Endothelial cell of umbilical vein (primary cell): Measurements from ENCODE around the gene NTF4. TPM values are rescaled to one million over a fixed set of nuclear protein-coding genes. Genes with fewer than 3 reads are reported as not detected.

Source experiments
- BruUV-seq: library from RNA; stranded (reverse); fragments of 400-500 nt; replicated peaks from 2 replicates; lab custom pipeline; 2021; lab: Mats Ljungman, UMichigan
- CTCF ChIA-PET: fragments of 300-600, 350-600 bp; sonication (Branson Sonifier 250); formaldehyde crosslinking; loops from one replicate; lab custom pipeline; 2021; ENCODE audit warnings: antibody characterized with exemption, inconsistent platforms; lab: Charles Lee
- POLR2A ChIA-PET: fragments of 300-600, 350-600 bp; sonication (Branson Sonifier 250); formaldehyde crosslinking; loops from one replicate; lab custom pipeline; 2021; ENCODE audit warnings: antibody characterized with exemption, inconsistent platforms; lab: Charles Lee
- DNase-seq: peaks from one replicate; pipeline ENCODE4 v3.0.0-alpha.2; 2011; ENCODE audit warnings: low read depth, low spot score
- FAIRE-seq: peaks from 2 replicates; lab custom pipeline; 2011; peaks lifted over from hg19 to GRCh38; lab: Jason Lieb, UNC
- H2AFZ ChIP-seq: 2 replicates; pipeline ENCODE4 v1.6.0; 2012; ENCODE audit warnings: low read depth, low read length, control low read depth, inconsistent platforms
- H3K27ac ChIP-seq: 2 replicates; pipeline ENCODE4 v1.5.1; 2011; ENCODE audit warnings: low read depth, mild to moderate bottlenecking, control low read depth, low read length, moderate library complexity; ENCODE audit not compliant: insufficient read depth
- H3K27me3 ChIP-seq, 2 experiments: 2 replicates each; pipeline versions ENCODE4 v1.6.0 to v1.6.1; 2011; ENCODE audit warnings: low read length in 2 of 2, mixed read lengths in 1 of 2; ENCODE audit not compliant: control insufficient read depth in 2 of 2, insufficient read depth in 2 of 2
- H3K36me3 ChIP-seq, 2 experiments: 2 replicates in 1 of 2; 3 replicates in 1 of 2; pipeline ENCODE4 v1.5.1; 2011; ENCODE audit warnings: low read length in 2 of 2, mild to moderate bottlenecking in 1 of 2, moderate library complexity in 1 of 2; ENCODE audit not compliant: control insufficient read depth in 2 of 2, insufficient read depth in 2 of 2; ENCODE audit errors: extremely low read depth in 1 of 2
- H3K4me1 ChIP-seq: 3 replicates; pipeline ENCODE4 v1.5.1; 2011; ENCODE audit warnings: mild to moderate bottlenecking, low read length; ENCODE audit not compliant: control insufficient read depth, insufficient read depth; ENCODE audit errors: extremely low read depth
- H3K4me2 ChIP-seq: 2 replicates; pipeline ENCODE4 v1.6.1; 2011; ENCODE audit warnings: low read length, control low read depth, mixed read lengths; ENCODE audit not compliant: insufficient read depth
- H3K4me3 ChIP-seq, 3 experiments: fragments of 200-600 bp in 1 of 3; sonication (generic), shearing (Covaris generic) in 1 of 3; replicated peaks in 1 of 3; 2 replicates each; pipeline ENCODE4 v1.5.1; 2011 to 2016; ENCODE audit warnings: control low read depth in 3 of 3, low read length in 3 of 3, mild to moderate bottlenecking in 2 of 3, inconsistent platforms in 1 of 3, low read depth in 1 of 3, moderate library complexity in 1 of 3; ENCODE audit not compliant: insufficient read depth in 1 of 3
- H3K79me2 ChIP-seq: 2 replicates; pipeline ENCODE4 v1.6.0; 2012; ENCODE audit warnings: low read length, inconsistent platforms; ENCODE audit not compliant: control insufficient read depth, insufficient read depth
- H3K9ac ChIP-seq: replicated peaks from 2 replicates; pipeline ENCODE3; 2011; ENCODE audit warnings: low read length, control low read depth; ENCODE audit not compliant: insufficient read depth; ENCODE audit errors: extremely low read depth
- H3K9me1 ChIP-seq: replicated peaks from 3 replicates; pipeline ENCODE4 v1.6.0; 2011; ENCODE audit warnings: mild to moderate bottlenecking, low read length; ENCODE audit not compliant: control insufficient read depth, insufficient read depth; ENCODE audit errors: extremely low read depth
- H3K9me3 ChIP-seq: replicated peaks from 2 replicates; pipeline ENCODE4 v1.5.1; 2012; ENCODE audit warnings: low read length, inconsistent platforms; ENCODE audit not compliant: control insufficient read depth, insufficient read depth
- H4K20me1 ChIP-seq: replicated peaks from 2 replicates; pipeline ENCODE3; 2011; ENCODE audit warnings: mild to moderate bottlenecking, low read length; ENCODE audit not compliant: control insufficient read depth, insufficient read depth; ENCODE audit errors: extremely low read depth
- MYC ChIP-seq: IDR thresholded peaks from one replicate; pipeline ENCODE4 v1.6.1; 2011; ENCODE audit warnings: mild to moderate bottlenecking, low read depth, low read length
- dilution Hi-C: fragments of 300-500 bp; cut with MboI; formaldehyde crosslinking; loops from one replicate; pipeline ENCODE4 v1.15.0; 2019; ENCODE audit warnings: low sequenced_read_pairs; ENCODE audit not compliant: extremely low pct_ligation_motif_present
- intact Hi-C: fragments of 100-400 bp; cut with micrococcal nuclease; formaldehyde crosslinking; loops from one replicate; pipeline ENCODE4 v1.10.0; 2022
- polyA plus RNA-seq, 4 experiments: library from polyadenylated mRNA; depleted of rRNA in 3 of 4; stranded (reverse) in 3 of 4; unstranded in 1 of 4; fragments of >200 nt; gene quantifications; 2 replicates each; pipeline versions ENCODE4 v1.2.1 to v1.2.3, GENCODE V29; 2011 to 2012; ENCODE audit warnings: missing spikeins in 1 of 4
- total RNA-seq: library from RNA; stranded (reverse); gene quantifications from 2 replicates; pipeline ENCODE4 v1.2.3, GENCODE V29; 2021
- TF ChIP-seq, protein P1 (sequence below), 2 donors: IDR thresholded peaks; 1 replicate in 1 of 2; 2 replicates in 1 of 2; pipeline ENCODE4 v1.5.1; 2011; ENCODE audit warnings: low read length in 2 of 2, mild to moderate bottlenecking in 2 of 2, moderate library complexity in 2 of 2, control low read depth in 1 of 2, inconsistent platforms in 1 of 2, low read depth in 1 of 2; ENCODE audit not compliant: insufficient read depth in 1 of 2; ENCODE audit errors: extremely low read depth in 1 of 2

NTF4 gene
- total and polyA plus RNA-seq, 2 donors (not counting 3 experiments of a cell fraction or from before 2014, with no cell fraction given) = not detected

DNA sequence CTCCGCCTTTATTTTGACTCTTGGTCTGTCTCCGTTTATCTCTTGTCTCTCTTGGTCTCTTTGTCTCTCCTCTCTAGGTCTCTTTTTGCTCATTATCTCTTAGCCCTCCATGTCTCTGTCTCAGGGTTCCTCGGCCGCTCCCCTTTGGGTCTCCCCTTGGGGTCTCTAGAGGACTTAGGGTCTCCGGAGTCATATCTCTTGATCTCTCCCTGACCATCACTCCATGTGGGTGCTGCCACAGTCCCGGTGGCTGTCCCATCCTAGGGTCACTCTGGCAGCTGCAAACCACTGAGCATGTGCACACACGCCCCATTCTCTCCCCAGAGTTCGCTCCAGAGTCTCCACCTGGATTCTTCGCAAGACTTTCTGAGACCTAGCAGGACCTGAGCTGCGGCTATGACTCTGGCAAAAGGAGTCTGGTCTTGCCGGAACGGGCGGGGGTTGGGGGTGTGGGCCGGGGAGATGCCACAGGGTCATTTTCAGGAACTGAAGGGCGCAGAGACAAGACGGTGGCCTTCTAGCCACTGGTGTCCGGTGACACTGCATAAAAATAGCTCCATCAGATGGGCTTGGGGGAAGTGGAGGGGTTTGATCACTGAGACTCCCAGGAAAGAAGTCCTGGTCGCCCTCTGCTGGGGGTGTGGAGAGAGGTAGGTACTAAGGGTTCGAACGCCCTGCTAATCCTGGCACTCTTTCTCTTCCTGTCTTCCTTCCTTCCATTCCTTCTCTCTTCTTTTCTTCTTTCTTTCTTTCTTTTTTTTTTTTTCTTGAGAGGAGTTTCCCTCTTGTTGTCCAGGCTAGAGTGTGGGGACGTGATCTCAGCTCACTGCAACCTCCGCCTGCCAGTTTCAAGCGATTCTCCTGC is 9.1 kb upstream of the NTF4 start:
- no peaks in the 10 kb centered on the region for H3K9me1 ChIP-seq
- TF ChIP-seq, protein P1, sequence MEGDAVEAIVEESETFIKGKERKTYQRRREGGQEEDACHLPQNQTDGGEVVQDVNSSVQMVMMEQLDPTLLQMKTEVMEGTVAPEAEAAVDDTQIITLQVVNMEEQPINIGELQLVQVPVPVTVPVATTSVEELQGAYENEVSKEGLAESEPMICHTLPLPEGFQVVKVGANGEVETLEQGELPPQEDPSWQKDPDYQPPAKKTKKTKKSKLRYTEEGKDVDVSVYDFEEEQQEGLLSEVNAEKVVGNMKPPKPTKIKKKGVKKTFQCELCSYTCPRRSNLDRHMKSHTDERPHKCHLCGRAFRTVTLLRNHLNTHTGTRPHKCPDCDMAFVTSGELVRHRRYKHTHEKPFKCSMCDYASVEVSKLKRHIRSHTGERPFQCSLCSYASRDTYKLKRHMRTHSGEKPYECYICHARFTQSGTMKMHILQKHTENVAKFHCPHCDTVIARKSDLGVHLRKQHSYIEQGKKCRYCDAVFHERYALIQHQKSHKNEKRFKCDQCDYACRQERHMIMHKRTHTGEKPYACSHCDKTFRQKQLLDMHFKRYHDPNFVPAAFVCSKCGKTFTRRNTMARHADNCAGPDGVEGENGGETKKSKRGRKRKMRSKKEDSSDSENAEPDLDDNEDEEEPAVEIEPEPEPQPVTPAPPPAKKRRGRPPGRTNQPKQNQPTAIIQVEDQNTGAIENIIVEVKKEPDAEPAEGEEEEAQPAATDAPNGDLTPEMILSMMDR (IDR thresholded peaks at IDR 0.05; ENCODE audit: extremely low read depth in 1 of 2, insufficient read depth in 1 of 2, low read depth in 1 of 2, low read length in 2 of 2) = peak in 1 of 2 donors; percentile 8
- TF ChIP-seq MYC = no peak
- ChIA-PET CTCF (interaction anchor here (0.6 to 3.4 kb wide), 11 partner anchors 8 to 153 kb away, joined by 3 to 18 read pairs (median 4); partner anchors contain the start of gene NTF4), POLR2A (no interaction called here)
- H3K4me3 ChIP-seq = no peak overlapping the region
- H2AFZ ChIP-seq = no peak overlapping the region
- no peaks in the 10 kb centered on the region for H3K79me2 ChIP-seq
- H3K4me1 ChIP-seq = no peaks in the 10 kb centered on the region
- H3K9ac ChIP-seq = no peak overlapping the region
- DNase-seq = no peak
- dilution Hi-C loops = no loop called here
- intact Hi-C loops = loop anchor here (1.0 to 2.0 kb wide), 2 partner anchors 73 to 75 kb away; no protein-coding TSS in a partner anchor
- H3K27me3 ChIP-seq = peaks cover 22 to 24% of the 10 kb centered on the region in 2 experiments
- no peak overlapping the region for H3K4me2 ChIP-seq
- H3K27ac ChIP-seq = no peak overlapping the region
- FAIRE-seq = no peak
- H3K9me3 ChIP-seq = no peaks in the 10 kb centered on the region
- no TSS peak for BruUV-seq
- no peaks in the 10 kb centered on the region for H4K20me1 ChIP-seq
- no peaks in the 10 kb centered on the region for H3K36me3 ChIP-seq
